Esophagus muscularis mucosa (tissue), 4 donors: ENCODE data around the gene GRK1. TPM values are rescaled to one million over a fixed set of nuclear protein-coding genes. Genes with fewer than 3 reads are reported as not detected.

ENCODE experiments used
- DNase-seq: peaks from one replicate; pipeline ENCODE4 v3.0.0-alpha.2; 2017; ENCODE audit errors: extremely low spot score
- H3K27ac ChIP-seq, 4 donors: fragments of 200-600 bp; sonication (generic); replicated peaks in 1 of 4; 1 replicate in 3 of 4; 2 replicates in 1 of 4; pipeline ENCODE4 v1.5.1; 2016 to 2019; ENCODE audit warnings: mild to moderate bottlenecking in 1 of 4
- H3K27me3 ChIP-seq, 4 donors: fragments of 200-600 bp; sonication (generic); one replicate each; pipeline versions ENCODE4 v1.5.1 to v1.6.0; 2016 to 2019
- H3K36me3 ChIP-seq, 4 donors: fragments of 200-600 bp; sonication (generic); one replicate each; pipeline ENCODE4 v1.5.1; 2016 to 2019
- H3K4me1 ChIP-seq, 4 donors: fragments of 200-600 bp; sonication (generic); one replicate each; pipeline ENCODE4 v1.5.1; 2016 to 2019
- H3K4me3 ChIP-seq, 4 donors: fragments of 200-600 bp; sonication (generic); 1 replicate in 2 of 4; 2 replicates in 2 of 4; pipeline ENCODE4 v1.5.1; 2016 to 2019; ENCODE audit warnings: mild to moderate bottlenecking in 4 of 4, moderate library complexity in 1 of 4
- H3K9me3 ChIP-seq, 4 donors: fragments of 200-600 bp; sonication (generic); 1 replicate in 3 of 4; 2 replicates in 1 of 4; pipeline ENCODE4 v1.5.1; 2016 to 2019
- EP300 ChIP-seq: sonication (generic); formaldehyde crosslinking; IDR thresholded peaks from one replicate; pipeline ENCODE4 v1.6.1; 2017; ENCODE audit warnings: antibody characterized with exemption
- POLR2A ChIP-seq: fragments of 450-650 bp; IDR thresholded peaks from one replicate; pipeline ENCODE4 v1.6.1; 2017; ENCODE audit warnings: antibody characterized with exemption, moderate library complexity, mild to moderate bottlenecking, low read depth
- POLR2AphosphoS5 ChIP-seq, 2 donors: sonication (generic); formaldehyde crosslinking; IDR thresholded peaks; one replicate each; pipeline ENCODE4 v1.6.1; 2017; ENCODE audit warnings: antibody characterized with exemption in 2 of 2
- WGBS: methylation state at CpG from one replicate; pipeline ENCODE4 v1.1.5; 2018; 5-methylcytosine and 5-hydroxymethylcytosine counted together
- intact Hi-C: fragments of 100-400 bp; cut with DNase I; formaldehyde crosslinking; loops from one replicate; pipeline ENCODE4 v1.15.1; 2023
- total RNA-seq, 4 donors: library from RNA; depleted of rRNA; stranded (reverse); fragments of >200 nt; gene quantifications; one replicate each; pipeline versions ENCODE4 v1.1.0 to v1.2.1, GENCODE V29; 2016
- TF ChIP-seq, protein P1 (sequence below), 3 experiments: fragments of 200-600 bp in 2 of 3; fragments of 450-650 bp in 1 of 3; sonication (generic) in 2 of 3; IDR thresholded peaks; one replicate each; pipeline ENCODE4 v1.5.1; 2017 to 2019; ENCODE audit warnings: antibody characterized with exemption in 3 of 3, mild to moderate bottlenecking in 2 of 3, moderate library complexity in 1 of 3

GRK1 gene
- total RNA-seq, 4 donors from 2014 or later: under 0.01 TPM; not detected in 3

DNA sequence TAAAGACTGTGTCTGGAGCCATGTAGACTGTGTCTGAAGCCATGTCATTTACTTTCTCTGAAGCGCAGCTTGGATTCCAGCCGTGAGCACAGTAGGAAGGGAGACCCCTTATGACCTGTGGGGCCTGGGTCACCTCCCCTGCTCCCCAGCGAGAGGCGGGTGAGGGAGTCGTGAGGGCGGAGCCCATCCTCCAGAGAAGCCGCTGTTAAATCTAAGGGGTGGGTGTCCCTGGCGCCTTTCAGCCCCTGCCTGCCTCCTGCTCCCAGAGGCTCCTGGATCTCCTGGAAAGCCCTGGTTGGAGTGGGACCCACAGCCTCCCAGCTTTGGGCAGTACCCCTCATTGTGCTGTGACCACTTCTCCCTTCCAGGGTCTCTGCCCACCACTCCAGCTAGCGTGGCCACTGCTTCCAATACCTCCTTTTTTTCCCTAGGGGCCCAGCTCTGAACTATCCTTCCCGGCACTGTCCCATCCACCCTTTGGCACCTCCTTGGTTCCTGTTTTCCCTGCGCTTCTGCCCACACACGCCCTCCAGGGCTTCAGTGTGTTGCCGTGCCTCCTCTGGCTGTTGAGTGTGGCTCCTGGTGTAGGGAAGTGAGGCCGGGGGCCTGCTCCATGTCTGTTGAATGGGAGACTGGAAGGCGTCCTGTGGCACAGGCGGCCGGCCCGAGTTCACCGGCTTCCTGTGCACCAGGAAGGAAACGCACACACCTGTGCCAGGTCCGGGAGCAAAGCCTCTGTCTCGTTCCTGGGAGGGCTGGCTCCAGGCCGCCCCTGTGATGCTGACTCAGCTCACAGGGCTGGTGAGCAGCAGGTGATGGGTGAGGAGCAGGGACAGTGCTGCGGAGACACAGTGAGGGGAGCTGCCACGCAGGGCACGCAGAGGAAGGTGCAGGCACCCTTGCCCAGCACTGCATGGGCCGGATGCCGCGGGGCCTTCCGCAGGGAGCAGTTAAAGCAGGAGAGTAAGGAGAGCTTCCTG, 38.4 kb upstream of the GRK1 start:
- intact Hi-C loops: no loop called here
- Histone ChIP-seq H3K27me3 (no peaks in the 10 kb centered on the region), H3K27ac (no peak overlapping the region), H3K4me1 (no peaks in the 10 kb centered on the region), H3K9me3 (no peaks in the 10 kb centered on the region), H3K4me3 (no peak overlapping the region), H3K36me3 (peaks cover 4 to 56% (median 36%) of the 10 kb centered on the region in 4 donors)
- 83% methylated on average over 29 of the region's 30 CpGs for WGBS
- no peak for DNase-seq
- no peak for TF ChIP-seq POLR2AphosphoS5 (IDR thresholded peaks at IDR 0.05)
- no peak for TF ChIP-seq EP300
- TF ChIP-seq, protein P1, sequence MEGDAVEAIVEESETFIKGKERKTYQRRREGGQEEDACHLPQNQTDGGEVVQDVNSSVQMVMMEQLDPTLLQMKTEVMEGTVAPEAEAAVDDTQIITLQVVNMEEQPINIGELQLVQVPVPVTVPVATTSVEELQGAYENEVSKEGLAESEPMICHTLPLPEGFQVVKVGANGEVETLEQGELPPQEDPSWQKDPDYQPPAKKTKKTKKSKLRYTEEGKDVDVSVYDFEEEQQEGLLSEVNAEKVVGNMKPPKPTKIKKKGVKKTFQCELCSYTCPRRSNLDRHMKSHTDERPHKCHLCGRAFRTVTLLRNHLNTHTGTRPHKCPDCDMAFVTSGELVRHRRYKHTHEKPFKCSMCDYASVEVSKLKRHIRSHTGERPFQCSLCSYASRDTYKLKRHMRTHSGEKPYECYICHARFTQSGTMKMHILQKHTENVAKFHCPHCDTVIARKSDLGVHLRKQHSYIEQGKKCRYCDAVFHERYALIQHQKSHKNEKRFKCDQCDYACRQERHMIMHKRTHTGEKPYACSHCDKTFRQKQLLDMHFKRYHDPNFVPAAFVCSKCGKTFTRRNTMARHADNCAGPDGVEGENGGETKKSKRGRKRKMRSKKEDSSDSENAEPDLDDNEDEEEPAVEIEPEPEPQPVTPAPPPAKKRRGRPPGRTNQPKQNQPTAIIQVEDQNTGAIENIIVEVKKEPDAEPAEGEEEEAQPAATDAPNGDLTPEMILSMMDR (IDR thresholded peaks at IDR 0.05): no peak
- TF ChIP-seq POLR2A: no peak

DNA sequence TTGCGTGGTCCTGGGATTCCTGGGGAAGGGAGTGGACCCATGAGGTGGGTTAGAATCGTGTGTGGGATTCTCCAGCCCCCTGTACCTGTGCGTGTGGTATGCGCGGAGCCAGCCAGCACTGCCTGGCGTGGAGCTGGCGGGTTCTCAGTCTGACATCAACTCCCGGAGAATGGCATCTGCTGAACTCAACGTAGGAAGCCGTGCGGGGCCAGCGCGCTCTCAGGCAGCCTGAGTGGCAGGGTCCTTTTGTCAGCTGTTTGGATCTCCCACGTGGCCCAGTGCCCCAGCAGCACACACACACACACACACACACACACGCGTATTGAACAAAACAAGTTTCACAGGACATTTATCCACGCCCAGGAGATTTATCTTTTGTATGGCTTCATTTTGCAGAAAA, 37.2 kb upstream of the GRK1 start:
- WGBS: 92% methylated on average over 8 of the region's 17 CpGs
- intact Hi-C loops: no loop called here

DNA sequence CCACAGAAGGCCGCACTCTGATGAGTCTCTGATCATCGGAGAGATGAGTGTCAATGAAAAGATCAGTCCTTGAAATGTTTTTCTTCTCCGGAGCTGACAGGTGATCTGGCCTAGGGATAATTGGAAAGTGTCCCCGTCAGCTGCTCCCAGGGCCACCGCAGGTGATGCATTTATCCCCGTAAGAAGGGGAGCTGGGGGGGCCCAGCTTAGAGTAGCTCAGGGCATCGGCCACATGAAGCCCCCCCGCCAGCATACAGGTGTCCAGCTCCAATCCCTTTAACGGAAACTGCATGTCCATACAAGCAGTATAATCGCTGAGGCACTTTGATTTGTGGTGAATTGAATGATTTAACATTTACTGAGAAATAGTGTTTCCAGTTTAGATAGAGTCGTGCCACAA, 36.7 kb upstream of the GRK1 start:
- Histone ChIP-seq H3K4me3 (no peak overlapping the region), H3K9me3 (no peaks in the 10 kb centered on the region), H3K4me1 (no peaks in the 10 kb centered on the region), H3K27me3 (no peaks in the 10 kb centered on the region), H3K27ac (no peak overlapping the region), H3K36me3 (peaks cover 4 to 64% (median 48%) of the 10 kb centered on the region in 4 donors)
- WGBS: 94% methylated on average over 9 of the region's 11 CpGs
- intact Hi-C loops: no loop called here
- DNase-seq: no peak
- TF ChIP-seq POLR2AphosphoS5 (IDR thresholded peaks at IDR 0.05) (no peak), EP300 (no peak), POLR2A (no peak)
- TF ChIP-seq, protein P1 (IDR thresholded peaks at IDR 0.05): no peak

More for the DNA sequence above, 37.2 kb upstream of the GRK1 start:
- H3K27me3 ChIP-seq: no peaks in the 10 kb centered on the region
- H3K9me3 ChIP-seq: no peaks in the 10 kb centered on the region
- H3K4me3 ChIP-seq: no peak overlapping the region
- H3K36me3 ChIP-seq: peaks cover 4 to 59% (median 44%) of the 10 kb centered on the region in 4 donors
- TF ChIP-seq, protein P1 (IDR thresholded peaks at IDR 0.05): no peak
- TF ChIP-seq POLR2AphosphoS5 (IDR thresholded peaks at IDR 0.05) (no peak), POLR2A (no peak), EP300 (no peak)
- no peak for DNase-seq
- H3K27ac ChIP-seq: no peak overlapping the region
- H3K4me1 ChIP-seq: no peaks in the 10 kb centered on the region

DNA sequence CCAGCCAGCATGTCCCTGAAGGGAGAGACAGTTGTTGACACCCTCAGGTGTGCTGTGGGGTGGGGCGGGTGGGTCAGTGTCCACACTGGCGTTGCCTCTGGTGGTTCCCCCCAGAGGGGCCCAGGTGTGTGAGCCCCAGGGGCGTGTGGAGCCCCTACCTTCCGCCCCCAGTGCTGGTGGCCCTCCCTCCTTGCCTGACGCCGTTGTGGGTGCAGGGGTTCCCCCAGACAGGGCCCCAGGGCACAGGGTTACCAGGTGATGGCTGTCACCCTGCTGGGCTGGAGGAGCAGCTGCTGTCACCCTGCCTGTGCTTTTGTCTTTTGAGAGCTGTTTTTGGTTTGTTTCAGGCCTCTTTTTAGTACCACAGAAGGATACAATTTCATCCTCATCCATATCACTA, 36.2 kb upstream of the GRK1 start:
- TF ChIP-seq POLR2AphosphoS5 (IDR thresholded peaks at IDR 0.05): no peak
- no peak for TF ChIP-seq EP300
- no peak for TF ChIP-seq POLR2A
- TF ChIP-seq, protein P1 (IDR thresholded peaks at IDR 0.05): no peak
- H3K36me3 ChIP-seq: peaks cover 4 to 69% (median 53%) of the 10 kb centered on the region in 4 donors
- no peak for DNase-seq
- intact Hi-C loops: no loop called here
- H3K27ac ChIP-seq: no peak overlapping the region
- H3K4me3 ChIP-seq: no peak overlapping the region
- 80% methylated on average over 4 of the region's 6 CpGs for WGBS
- H3K9me3 ChIP-seq: no peaks in the 10 kb centered on the region
- no peaks in the 10 kb centered on the region for H3K4me1 ChIP-seq
- H3K27me3 ChIP-seq: no peaks in the 10 kb centered on the region
